ENCODE results near the gene KDM4C. TPM values are rescaled to one million over a fixed set of nuclear protein-coding genes. Genes with fewer than 3 reads are reported as not detected.

Gene KDM4C
- total RNA-seq, 4 donors from 2014 or later: 52.1 to 83.6 (median 65.5) TPM

- Histone ChIP-seq H3K4me1 (no peaks in the 10 kb centered on the region), H3K27me3 (no peaks in the 10 kb centered on the region), H3K36me3 (no peaks in the 10 kb centered on the region), H3K27ac (no peak overlapping the region), H3K4me3 (replicated peaks in 1 of 3) (no peak overlapping the region), H3K9me3 (no peaks in the 10 kb centered on the region)
- 93 to 95% methylated on average over 2 of the region's 2 CpGs for WGBS, 2 donors
- no peak for TF ChIP-seq CTCF (IDR thresholded peaks at IDR 0.05)
- TF ChIP-seq POLR2A (IDR thresholded peaks at IDR 0.05): no peak
- intact Hi-C loops (cut with DNase I): no loop called here
- DNase-seq: no peak
These were observed 181.1 kb downstream of the KDM4C start for GRCh38 chr9:6938873-6939272.

DNA sequence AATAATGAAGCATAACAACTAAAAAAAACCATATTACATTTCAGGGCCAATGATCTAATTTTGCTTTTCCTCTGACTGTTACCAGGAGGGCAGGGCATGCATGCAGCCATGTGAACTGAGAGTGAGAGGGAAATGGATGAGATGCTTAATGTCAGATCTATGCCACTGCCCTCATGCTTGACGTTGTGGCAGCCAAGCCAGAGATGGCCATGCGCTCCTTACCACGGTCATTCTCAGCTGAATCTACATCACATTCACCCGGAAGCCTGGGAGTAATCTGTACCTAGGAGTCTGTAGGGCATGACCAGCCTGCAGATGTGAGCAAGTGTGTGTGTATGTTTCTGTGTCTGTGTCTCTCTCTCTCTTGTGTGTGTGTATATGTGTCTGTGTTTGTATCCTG is 183.7 kb downstream of the KDM4C start:
- H3K27me3 ChIP-seq: no peaks in the 10 kb centered on the region
- H3K4me1 ChIP-seq: no peaks in the 10 kb centered on the region
- no peak for DNase-seq
- WGBS, 2 donors: 75 to 94% methylated on average over 4 of the region's 4 CpGs
- intact Hi-C loops (cut with DNase I): no loop called here
- no peaks in the 10 kb centered on the region for H3K36me3 ChIP-seq
- H3K27ac ChIP-seq: no peak overlapping the region
- H3K4me3 ChIP-seq (replicated peaks in 1 of 3): no peak overlapping the region
- TF ChIP-seq POLR2A (IDR thresholded peaks at IDR 0.05) (no peak), CTCF (IDR thresholded peaks at IDR 0.05) (no peak)
- H3K9me3 ChIP-seq: no peaks in the 10 kb centered on the region

DNA sequence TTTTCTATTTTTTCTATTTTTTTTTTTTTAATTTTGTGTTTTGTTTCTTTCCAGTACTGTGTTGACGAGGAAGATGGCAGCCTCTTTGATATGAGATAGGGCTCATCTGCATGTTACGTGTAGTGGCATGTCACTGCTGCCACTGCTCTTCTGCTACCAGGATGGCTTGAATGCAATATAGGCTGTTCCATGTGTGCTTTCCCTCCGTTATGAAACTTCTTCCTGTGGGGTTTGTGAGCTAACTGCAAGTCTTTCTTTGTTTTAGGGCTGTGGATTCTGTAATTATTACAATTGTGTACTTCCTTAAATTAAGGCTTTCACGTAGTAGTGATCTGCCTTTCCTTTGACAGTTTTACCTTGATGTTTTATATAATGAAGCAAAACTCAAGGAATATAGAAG is 184.6 kb downstream of the KDM4C start:
- no peak overlapping the region for H3K4me3 ChIP-seq (replicated peaks in 1 of 3)
- DNase-seq: no peak
- intact Hi-C loops (cut with DNase I): no loop called here

GRCh38 chr9:6943293-6943692 is 185.5 kb downstream of the KDM4C start:
- Histone ChIP-seq H3K27ac (no peak overlapping the region), H3K4me1 (no peaks in the 10 kb centered on the region), H3K36me3 (no peaks in the 10 kb centered on the region), H3K4me3 (replicated peaks in 1 of 3) (no peak overlapping the region), H3K27me3 (no peaks in the 10 kb centered on the region), H3K9me3 (no peaks in the 10 kb centered on the region)
- WGBS, 2 donors: 81 to 98% methylated on average over 6 of the region's 6 CpGs
- intact Hi-C loops (cut with DNase I): no loop called here
- TF ChIP-seq POLR2A (IDR thresholded peaks at IDR 0.05) (no peak), CTCF (IDR thresholded peaks at IDR 0.05) (no peak)
- DNase-seq: no peak

More for the DNA sequence above, 184.6 kb downstream of the KDM4C start:
- WGBS, 2 donors: 87 to 93% methylated on average over 4 of the region's 4 CpGs
- Histone ChIP-seq H3K36me3 (no peaks in the 10 kb centered on the region), H3K27me3 (no peaks in the 10 kb centered on the region), H3K9me3 (no peaks in the 10 kb centered on the region), H3K27ac (no peak overlapping the region), H3K4me1 (no peaks in the 10 kb centered on the region)
- TF ChIP-seq CTCF (IDR thresholded peaks at IDR 0.05) (no peak), POLR2A (IDR thresholded peaks at IDR 0.05) (no peak)

- no peaks in the 10 kb centered on the region for H3K9me3 ChIP-seq
- no peaks in the 10 kb centered on the region for H3K36me3 ChIP-seq
- no peaks in the 10 kb centered on the region for H3K4me1 ChIP-seq
- H3K27ac ChIP-seq: no peak overlapping the region
- WGBS, 2 donors: 73 to 88% methylated on average over 1 of the region's 1 CpG
- H3K27me3 ChIP-seq: no peaks in the 10 kb centered on the region
- H3K4me3 ChIP-seq (replicated peaks in 1 of 3): no peak overlapping the region
- intact Hi-C loops (cut with DNase I): no loop called here
- DNase-seq: no peak
- TF ChIP-seq POLR2A (IDR thresholded peaks at IDR 0.05) (no peak), CTCF (IDR thresholded peaks at IDR 0.05) (no peak)
These were observed 186.3 kb downstream of the KDM4C start for GRCh38 chr9:6944093-6944551.

Measured in thyroid gland (tissue), 4 donors.